Panc1 (cell line): Measurements from ENCODE around the gene SRPK1.

Source experiments
- POLR2AphosphoS5 ChIP-seq: IDR thresholded peaks from 2 replicates; pipeline ENCODE4 v1.6.1; 2012; ENCODE audit warnings: mild to moderate bottlenecking, low read depth, low read length, moderate library complexity
- SIN3A ChIP-seq: IDR thresholded peaks from 2 replicates; pipeline ENCODE4 v1.6.1; 2012; ENCODE audit warnings: low read depth, mild to moderate bottlenecking, low read length, moderate library complexity, borderline replicate concordance; ENCODE audit not compliant: insufficient read depth
- TCF7L2 ChIP-seq: IDR thresholded peaks from 2 replicates; pipeline ENCODE4 v1.6.1; 2011; ENCODE audit warnings: mild to moderate bottlenecking, low read depth, low read length, inconsistent platforms
- TF ChIP-seq, protein P1 (sequence below): fragments of 450-650 bp; IDR thresholded peaks from 2 replicates; pipeline ENCODE4 v1.5.1; 2017; ENCODE audit warnings: mild to moderate bottlenecking
- TF ChIP-seq, protein P2 (sequence below), 2 experiments: IDR thresholded peaks; 2 replicates each; pipeline ENCODE4 v1.6.1; 2011 to 2012; ENCODE audit warnings: low read depth in 2 of 2, control low read depth in 1 of 2, low read length in 1 of 2, mild to moderate bottlenecking in 1 of 2, moderate library complexity in 1 of 2; ENCODE audit not compliant: insufficient read depth in 1 of 2

DNA sequence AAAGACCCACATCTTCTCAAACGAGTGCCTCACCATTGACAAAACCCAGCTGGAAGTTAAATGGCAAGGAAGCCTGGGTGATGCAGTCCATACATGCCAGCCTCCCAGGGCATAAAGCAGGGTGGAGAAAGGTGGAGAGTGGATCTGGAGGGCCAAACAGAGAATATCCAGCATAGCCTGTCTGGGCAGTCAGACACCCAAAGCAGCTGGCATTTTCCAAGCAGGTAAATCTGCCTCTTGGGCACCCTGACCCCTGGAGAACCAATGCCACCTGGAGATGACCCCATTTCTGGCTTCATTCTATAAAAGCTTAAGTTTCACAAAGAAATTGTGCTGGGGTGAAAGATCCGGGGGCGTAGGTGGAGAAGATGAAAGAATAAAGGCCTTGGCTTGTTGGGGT lies 5.1 kb upstream of the SRPK1 start:
- no peak for TF ChIP-seq TCF7L2
- TF ChIP-seq, protein P1, sequence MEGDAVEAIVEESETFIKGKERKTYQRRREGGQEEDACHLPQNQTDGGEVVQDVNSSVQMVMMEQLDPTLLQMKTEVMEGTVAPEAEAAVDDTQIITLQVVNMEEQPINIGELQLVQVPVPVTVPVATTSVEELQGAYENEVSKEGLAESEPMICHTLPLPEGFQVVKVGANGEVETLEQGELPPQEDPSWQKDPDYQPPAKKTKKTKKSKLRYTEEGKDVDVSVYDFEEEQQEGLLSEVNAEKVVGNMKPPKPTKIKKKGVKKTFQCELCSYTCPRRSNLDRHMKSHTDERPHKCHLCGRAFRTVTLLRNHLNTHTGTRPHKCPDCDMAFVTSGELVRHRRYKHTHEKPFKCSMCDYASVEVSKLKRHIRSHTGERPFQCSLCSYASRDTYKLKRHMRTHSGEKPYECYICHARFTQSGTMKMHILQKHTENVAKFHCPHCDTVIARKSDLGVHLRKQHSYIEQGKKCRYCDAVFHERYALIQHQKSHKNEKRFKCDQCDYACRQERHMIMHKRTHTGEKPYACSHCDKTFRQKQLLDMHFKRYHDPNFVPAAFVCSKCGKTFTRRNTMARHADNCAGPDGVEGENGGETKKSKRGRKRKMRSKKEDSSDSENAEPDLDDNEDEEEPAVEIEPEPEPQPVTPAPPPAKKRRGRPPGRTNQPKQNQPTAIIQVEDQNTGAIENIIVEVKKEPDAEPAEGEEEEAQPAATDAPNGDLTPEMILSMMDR, result no peak
- no peak for TF ChIP-seq POLR2AphosphoS5
- TF ChIP-seq, protein P2, sequence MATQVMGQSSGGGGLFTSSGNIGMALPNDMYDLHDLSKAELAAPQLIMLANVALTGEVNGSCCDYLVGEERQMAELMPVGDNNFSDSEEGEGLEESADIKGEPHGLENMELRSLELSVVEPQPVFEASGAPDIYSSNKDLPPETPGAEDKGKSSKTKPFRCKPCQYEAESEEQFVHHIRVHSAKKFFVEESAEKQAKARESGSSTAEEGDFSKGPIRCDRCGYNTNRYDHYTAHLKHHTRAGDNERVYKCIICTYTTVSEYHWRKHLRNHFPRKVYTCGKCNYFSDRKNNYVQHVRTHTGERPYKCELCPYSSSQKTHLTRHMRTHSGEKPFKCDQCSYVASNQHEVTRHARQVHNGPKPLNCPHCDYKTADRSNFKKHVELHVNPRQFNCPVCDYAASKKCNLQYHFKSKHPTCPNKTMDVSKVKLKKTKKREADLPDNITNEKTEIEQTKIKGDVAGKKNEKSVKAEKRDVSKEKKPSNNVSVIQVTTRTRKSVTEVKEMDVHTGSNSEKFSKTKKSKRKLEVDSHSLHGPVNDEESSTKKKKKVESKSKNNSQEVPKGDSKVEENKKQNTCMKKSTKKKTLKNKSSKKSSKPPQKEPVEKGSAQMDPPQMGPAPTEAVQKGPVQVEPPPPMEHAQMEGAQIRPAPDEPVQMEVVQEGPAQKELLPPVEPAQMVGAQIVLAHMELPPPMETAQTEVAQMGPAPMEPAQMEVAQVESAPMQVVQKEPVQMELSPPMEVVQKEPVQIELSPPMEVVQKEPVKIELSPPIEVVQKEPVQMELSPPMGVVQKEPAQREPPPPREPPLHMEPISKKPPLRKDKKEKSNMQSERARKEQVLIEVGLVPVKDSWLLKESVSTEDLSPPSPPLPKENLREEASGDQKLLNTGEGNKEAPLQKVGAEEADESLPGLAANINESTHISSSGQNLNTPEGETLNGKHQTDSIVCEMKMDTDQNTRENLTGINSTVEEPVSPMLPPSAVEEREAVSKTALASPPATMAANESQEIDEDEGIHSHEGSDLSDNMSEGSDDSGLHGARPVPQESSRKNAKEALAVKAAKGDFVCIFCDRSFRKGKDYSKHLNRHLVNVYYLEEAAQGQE (IDR thresholded peaks at IDR 0.05; ENCODE audit: insufficient read depth in 1 of 2, low read depth in 2 of 2, low read length in 1 of 2), result no peak
- no peak for TF ChIP-seq SIN3A
